ENCODE results near the gene KAT7. TPM values are rescaled to one million over a fixed set of nuclear protein-coding genes. Genes with fewer than 3 reads are reported as not detected.

The KAT7 gene
- total RNA-seq, 1 donor from 2014 or later, result 14.4 TPM

- ATAC-seq (no peak), DNase-seq (ENCODE audit: low spot score) (no peak)
Observed at GRCh38 chr17:49866882-49867413, 78.5 kb downstream of the KAT7 start.

GRCh38 chr17:49869038-49869374, 80.5 kb downstream of the KAT7 start:
- ATAC-seq, result no peak
- no peak for DNase-seq (ENCODE audit: low spot score)

GRCh38 chr17:49870298-49870697, 81.8 kb downstream of the KAT7 start:
- no peak for ATAC-seq
- no peak for DNase-seq (ENCODE audit: low spot score)

- ATAC-seq (no peak), DNase-seq (ENCODE audit: low spot score) (no peak)
Observed at GRCh38 chr17:49871211-49871610, 82.7 kb downstream of the KAT7 start.

GRCh38 chr17:49872754-49873377, 84.4 kb downstream of the KAT7 start:
- no peak for DNase-seq (ENCODE audit: low spot score)
- no peak for ATAC-seq

GRCh38 chr17:49873466-49873865, 85.0 kb downstream of the KAT7 start:
- ATAC-seq (no peak), DNase-seq (ENCODE audit: low spot score) (no peak)

GRCh38 chr17:49873926-49874325, 85.4 kb downstream of the KAT7 start:
- no peak for DNase-seq (ENCODE audit: low spot score)
- no peak for ATAC-seq

GRCh38 chr17:49874911-49875310, 86.4 kb downstream of the KAT7 start:
- no peak for ATAC-seq
- no peak for DNase-seq (ENCODE audit: low spot score)

- no peak for DNase-seq (ENCODE audit: low spot score)
- no peak for ATAC-seq
Observed at GRCh38 chr17:49875685-49876084, 87.2 kb downstream of the KAT7 start.

- no peak for ATAC-seq
- no peak for DNase-seq (ENCODE audit: low spot score)
Observed at GRCh38 chr17:49878931-49879904, 90.7 kb downstream of the KAT7 start.

GRCh38 chr17:49880291-49881053, 92.0 kb downstream of the KAT7 start:
- DNase-seq (ENCODE audit: low spot score) (peak; percentile 73), ATAC-seq (peak; percentile 98)

GRCh38 chr17:49881054-49881402, 92.5 kb downstream of the KAT7 start:
- ATAC-seq (no peak), DNase-seq (ENCODE audit: low spot score) (no peak)

GRCh38 chr17:49882434-49882833, 94.0 kb downstream of the KAT7 start:
- no peak for DNase-seq (ENCODE audit: low spot score)
- ATAC-seq, result no peak

Other genes with a start within 250 kb of the KAT7 start
- gene NXPH3, start 212.8 kb upstream of the KAT7 start, total RNA-seq, result 0.08 TPM
- gene SPOP, start 110.6 kb upstream of the KAT7 start, total RNA-seq, result 31.3 TPM
- gene SLC35B1, start 80.7 kb upstream of the KAT7 start, total RNA-seq, result 54.5 TPM
- 5.3 TPM for gene FAM117A, start 24.6 kb upstream of the KAT7 start, total RNA-seq
- not detected for gene TAC4, start 59.4 kb downstream of the KAT7 start, total RNA-seq
- gene DLX4, start 180.5 kb downstream of the KAT7 start, total RNA-seq, result not detected
- not detected for gene DLX3, start 206.5 kb downstream of the KAT7 start, total RNA-seq